HPDE6-E6E7 (cell line): ENCODE measurements around the gene CBLC.
"Not testable (repeated sequence)": the region's sequence is repeated elsewhere in the genome, so short reads cannot be mapped to it uniquely, and the experiment has no call there.

Source experiments
- DNase-seq: peaks from one replicate; pipeline ENCODE4 v3.0.0; 2011; ENCODE audit warnings: missing footprints; ENCODE audit errors: extremely low spot score

CBLC gene

DNA sequence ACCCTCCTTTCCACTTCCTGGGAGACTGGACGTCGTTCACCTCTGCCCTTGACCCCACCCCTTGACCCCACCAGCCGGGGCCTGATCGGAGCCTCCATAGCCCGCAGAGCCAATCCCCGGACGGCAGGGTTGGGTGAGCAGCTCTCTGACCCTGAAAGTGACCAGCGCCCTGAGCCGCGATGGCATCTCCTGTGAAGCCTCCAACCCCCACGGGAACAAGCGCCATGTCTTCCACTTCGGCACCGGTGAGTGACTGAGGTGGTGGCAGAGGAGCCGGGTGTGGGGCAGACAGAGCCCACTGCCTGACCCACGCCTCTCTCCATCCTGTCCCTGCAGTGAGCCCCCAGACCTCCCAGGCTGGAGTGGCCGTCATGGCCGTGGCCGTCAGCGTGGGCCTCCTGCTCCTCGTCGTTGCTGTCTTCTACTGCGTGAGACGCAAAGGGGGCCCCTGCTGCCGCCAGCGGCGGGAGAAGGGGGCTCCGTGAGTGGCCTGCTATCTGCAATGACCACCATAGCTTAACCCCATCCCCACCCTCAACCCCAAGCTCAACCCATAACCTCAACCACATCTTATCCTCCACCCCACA is 41.6 kb downstream of the CBLC start:
- no peak for DNase-seq

- DNase-seq, result no peak
Observed at GRCh38 chr19:44820648-44821609, 43.2 kb downstream of the CBLC start.

- no peak for DNase-seq
Observed at GRCh38 chr19:44822177-44822576, 44.5 kb downstream of the CBLC start.

DNA sequence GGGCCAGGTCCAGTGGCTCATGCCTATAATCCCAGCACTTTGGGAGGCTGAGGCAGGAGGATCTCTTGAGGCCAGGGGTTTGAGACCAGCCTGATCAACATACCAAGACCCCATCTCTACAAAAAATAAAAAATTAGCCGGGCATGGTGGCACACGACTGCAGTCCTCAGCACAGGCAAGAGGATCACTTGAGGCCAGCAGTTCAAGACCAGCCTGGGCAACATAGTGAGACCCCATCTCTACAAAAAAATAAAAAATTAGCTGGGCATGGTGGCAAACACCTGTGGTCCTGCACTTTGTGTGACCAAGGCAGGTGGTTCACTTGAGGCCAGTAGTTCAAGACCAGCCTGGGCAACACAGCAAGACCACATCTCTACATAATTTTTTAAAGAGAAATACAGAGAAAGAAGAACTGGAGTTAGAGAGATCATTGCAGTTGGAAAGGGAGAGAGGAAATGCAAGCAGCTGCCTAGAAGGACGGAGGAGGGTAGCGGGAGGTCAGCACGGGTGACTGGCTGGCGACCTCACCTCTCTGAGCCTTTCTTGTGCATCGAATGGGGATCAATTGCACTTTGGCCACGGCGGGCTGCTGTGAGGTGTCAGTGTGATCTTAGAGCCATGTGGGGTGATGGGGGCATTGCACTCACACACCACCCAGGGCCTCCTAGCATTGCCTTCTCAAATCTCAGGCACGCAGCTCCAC is 45.1 kb downstream of the CBLC start:
- no peak for DNase-seq

- no peak for DNase-seq
Observed at GRCh38 chr19:44823373-44823698, 45.6 kb downstream of the CBLC start.

GRCh38 chr19:44824761-44825160 is 47.1 kb downstream of the CBLC start:
- no peak for DNase-seq

DNA sequence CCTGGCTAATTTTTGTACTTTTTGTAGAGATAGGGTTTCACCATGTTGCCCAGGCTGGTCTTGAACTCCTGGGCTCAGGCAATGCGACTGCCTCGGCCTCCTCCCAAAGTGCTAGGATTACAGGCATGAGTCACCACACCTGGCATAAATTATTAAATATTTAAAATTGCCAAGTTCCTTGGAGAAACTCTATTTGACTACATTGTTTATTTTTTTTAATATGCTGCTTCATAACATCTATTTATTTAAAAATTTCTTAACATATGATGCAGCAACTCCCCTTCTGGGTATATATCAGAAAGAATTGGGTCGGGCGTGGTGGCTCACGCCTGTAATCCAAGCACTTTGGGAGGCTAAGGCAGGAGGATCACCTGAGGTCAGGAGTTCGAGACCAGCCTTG is 55.2 kb downstream of the CBLC start:
- not testable (repeated sequence) for DNase-seq

DNA sequence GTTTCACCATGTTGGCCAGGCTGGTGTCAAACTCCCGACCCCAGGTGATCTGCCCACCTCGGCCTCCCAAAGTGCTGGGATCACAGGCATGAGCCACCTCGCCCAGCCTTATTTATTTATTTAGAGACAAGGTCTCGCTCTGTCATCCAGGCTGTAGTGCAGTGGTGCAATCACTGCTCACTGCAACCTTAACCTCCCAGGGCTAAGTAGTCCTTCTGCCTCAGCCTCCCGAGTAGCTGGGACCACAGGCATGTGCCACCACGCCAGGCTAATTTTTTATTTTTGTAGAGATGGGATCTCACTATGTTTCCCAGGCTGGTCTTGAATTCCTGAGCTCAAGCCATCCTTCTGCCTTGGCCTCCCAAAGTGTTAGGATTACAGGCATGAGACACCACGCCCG is 56.7 kb downstream of the CBLC start:
- DNase-seq, result not testable (repeated sequence)

DNA sequence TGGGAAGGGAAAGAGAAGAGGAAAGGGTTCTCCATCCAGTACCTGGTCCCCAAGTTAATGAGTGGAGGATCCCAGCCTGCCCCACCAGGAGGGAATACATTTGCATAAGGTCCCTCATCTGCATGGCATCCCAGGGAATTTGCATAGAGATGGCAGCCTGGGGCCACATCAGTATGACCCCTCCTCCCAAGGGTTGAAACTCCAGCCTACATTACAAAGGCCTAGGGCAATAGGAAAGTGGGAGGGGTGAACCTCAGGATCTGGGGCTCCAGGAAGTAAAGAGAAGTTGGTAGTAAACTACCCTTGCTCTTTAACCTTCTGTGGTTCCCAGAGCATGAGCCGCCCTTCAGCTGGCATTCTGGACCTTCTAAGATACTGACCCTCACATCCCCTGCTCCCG is 61.6 kb downstream of the CBLC start:
- no peak for DNase-seq

- no peak for DNase-seq
Observed at GRCh38 chr19:44840811-44841210, 63.1 kb downstream of the CBLC start.

DNA sequence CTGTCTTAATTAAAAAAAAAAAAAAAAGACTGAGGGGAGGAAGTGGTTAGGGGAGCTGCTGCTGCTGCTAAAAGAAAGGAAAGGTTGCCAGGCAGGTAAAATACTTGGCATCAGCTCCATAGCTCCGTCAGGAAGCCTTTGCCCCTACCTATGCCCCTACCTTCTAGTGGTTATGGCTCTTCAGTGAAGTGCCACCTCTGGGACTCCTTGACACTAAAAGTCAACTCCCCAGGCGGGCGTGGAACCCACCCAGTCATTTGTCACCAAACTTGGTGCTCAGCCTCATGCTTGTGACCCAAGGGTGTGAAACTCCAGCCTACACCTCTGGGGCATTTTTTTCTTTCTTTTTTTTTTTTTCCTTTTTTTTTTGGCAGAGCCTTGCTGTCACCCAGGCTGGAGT is 63.5 kb downstream of the CBLC start:
- DNase-seq, result no peak

DNA sequence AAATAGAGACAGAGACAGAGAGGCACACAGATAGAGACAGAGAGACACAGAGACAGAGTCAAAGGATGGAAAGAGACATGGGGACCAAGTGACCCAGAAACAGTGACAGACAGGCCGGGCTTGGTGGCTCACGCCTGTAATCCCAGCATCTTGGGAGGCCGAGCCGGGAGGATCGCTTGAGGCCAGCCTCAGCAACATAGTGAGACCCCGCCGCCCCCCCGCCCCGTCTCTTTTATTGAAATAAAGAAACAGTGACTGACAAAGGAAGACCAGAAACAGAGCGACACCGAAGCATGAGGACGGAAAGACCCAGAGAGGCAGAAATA is 67.6 kb downstream of the CBLC start:
- no peak for DNase-seq

GRCh38 chr19:44845612-44846454 is 68.1 kb downstream of the CBLC start, which contains the start of gene NECTIN2:
Gene NECTIN2, plus strand, starts transcription at chr19:44846297. Its CDS starts 229 bp downstream, at chr19:44846526.
- peak; percentile 98 for DNase-seq

DNA sequence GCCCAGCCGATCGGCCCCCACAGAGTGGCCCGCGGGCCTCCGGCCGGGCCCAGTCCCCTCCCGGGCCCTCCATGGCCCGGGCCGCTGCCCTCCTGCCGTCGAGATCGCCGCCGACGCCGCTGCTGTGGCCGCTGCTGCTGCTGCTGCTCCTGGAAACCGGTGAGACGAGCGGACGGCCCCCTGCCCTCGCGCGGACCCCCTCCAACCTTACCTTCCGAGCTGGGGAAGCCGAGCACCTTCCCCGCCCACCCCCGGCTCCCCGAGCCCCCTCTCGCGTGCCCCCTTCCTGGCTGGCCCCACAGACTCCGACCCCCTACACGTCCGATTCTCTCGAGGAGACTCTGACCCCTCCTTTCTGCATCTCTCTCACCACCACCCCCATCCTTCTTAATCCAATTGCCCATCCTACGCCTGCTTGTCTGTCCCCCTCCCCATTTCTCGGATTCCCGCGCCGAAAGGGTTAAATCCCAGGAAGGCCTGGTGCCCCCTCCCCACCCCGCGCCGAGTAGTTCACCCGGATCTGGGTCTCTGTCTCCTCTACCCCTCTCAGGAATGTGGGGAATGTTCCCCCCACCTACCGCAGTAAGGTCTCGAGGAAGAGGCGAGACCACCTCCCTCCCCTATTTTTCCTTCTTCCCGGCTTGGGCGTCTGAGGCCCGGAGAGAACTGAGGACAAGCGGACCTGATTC is 68.9 kb downstream of the CBLC start:
- no peak for DNase-seq

- peak; percentile 53 for DNase-seq
Observed at GRCh38 chr19:44847144-44848035, 69.7 kb downstream of the CBLC start.

GRCh38 chr19:44848036-44848811 is 70.5 kb downstream of the CBLC start:
- DNase-seq, result no peak

DNA sequence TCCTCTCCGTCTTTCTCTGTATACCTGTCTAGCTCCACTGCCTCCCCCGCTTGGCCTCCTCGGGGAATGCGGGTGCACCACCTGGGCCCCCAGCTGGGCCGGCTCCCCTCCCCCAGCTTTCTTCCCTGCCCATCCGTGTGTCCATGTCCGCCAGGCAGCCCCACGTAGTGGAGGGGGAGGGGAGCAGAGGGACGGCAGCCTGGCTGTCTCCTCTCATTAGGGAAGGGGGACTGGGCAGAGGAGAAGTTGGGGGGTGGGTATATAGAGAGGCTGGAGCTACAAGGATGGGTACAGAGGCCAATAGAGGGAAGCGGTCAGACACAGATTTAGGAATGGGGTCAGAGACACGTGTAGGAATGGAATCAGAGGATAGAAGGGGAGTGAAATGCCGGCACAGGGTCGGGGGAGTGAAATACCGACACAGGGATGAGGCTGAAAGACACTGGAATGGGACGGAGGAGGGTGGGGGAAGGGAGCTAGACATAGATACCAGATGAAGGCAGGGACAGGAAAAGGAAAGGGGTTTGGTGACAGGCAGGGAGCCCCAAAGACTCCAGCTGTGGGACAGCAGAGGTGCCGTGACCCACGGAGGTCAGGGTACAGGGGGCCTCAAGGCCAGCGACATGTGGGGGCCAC is 71.2 kb downstream of the CBLC start:
- DNase-seq, result no peak
